Panc1 (cell line): ENCODE data around the gene B4GALNT1. TPM values are rescaled to one million over a fixed set of nuclear protein-coding genes. Genes with fewer than 3 reads are reported as not detected.
A peak's percentile ranks its signal among the peaks of the same experiment; 100 is the strongest.

Experiments used
- ATAC-seq: fragments of 200-7000 bp; cut with Tn5 transposase; 2 replicates; pipeline ENCODE4 v1.9.1; 2020; ENCODE audit warnings: mild to moderate bottlenecking, moderate library complexity
- BruUV-seq: library from RNA; stranded (reverse); fragments of 400-500 nt; replicated peaks from 2 replicates; lab custom pipeline; 2021; lab: Mats Ljungman, UMichigan
- CTCF ChIA-PET: fragments of 300-600 bp; sonication (Branson Sonifier 250); formaldehyde crosslinking; loops from one replicate; lab custom pipeline; 2022; ENCODE audit warnings: antibody characterized with exemption; lab: Charles Lee
- POLR2A ChIA-PET: fragments of 300-600 bp; sonication (Branson Sonifier 250); formaldehyde crosslinking; loops from one replicate; lab custom pipeline; 2022; ENCODE audit warnings: antibody characterized with exemption; lab: Charles Lee
- DNase-seq: peaks from one replicate; pipeline ENCODE4 v3.0.0-alpha.2; 2010; ENCODE audit warnings: low read depth, low spot score
- H3K27ac ChIP-seq: 2 replicates; pipeline ENCODE4 v1.5.1; 2011; ENCODE audit warnings: mild to moderate bottlenecking, low read length, inconsistent platforms
- H3K27me3 ChIP-seq: fragments of 200-500 bp; sonication (Bioruptor generic); 2 replicates; pipeline ENCODE4 v1.6.0; 2014; ENCODE audit warnings: low read length, inconsistent platforms; ENCODE audit not compliant: control insufficient read depth, insufficient read depth
- H3K36me3 ChIP-seq: fragments of 200-500 bp; sonication (Bioruptor generic); 2 replicates; pipeline ENCODE4 v1.5.1; 2014; ENCODE audit warnings: inconsistent platforms, mild to moderate bottlenecking, low read length, moderate library complexity; ENCODE audit not compliant: control insufficient read depth, insufficient read depth
- H3K4me1 ChIP-seq: 2 replicates; pipeline ENCODE4 v1.5.1; 2011; ENCODE audit warnings: inconsistent platforms, mild to moderate bottlenecking, low read length, moderate library complexity; ENCODE audit not compliant: control insufficient read depth, insufficient read depth
- H3K4me3 ChIP-seq, 2 experiments: 2 replicates each; pipeline ENCODE4 v1.5.1; 2011 to 2012; ENCODE audit warnings: low read depth in 2 of 2, low read length in 2 of 2, mild to moderate bottlenecking in 2 of 2, inconsistent platforms in 1 of 2, moderate library complexity in 1 of 2
- H3K9me3 ChIP-seq: fragments of 200-500 bp; sonication (Bioruptor generic); 2 replicates; pipeline ENCODE4 v1.5.1; 2014; ENCODE audit warnings: low read depth, mild to moderate bottlenecking, inconsistent platforms, low read length, moderate library complexity; ENCODE audit not compliant: control insufficient read depth, insufficient read depth
- CTCF ChIP-seq: fragments of 450-650 bp; IDR thresholded peaks from 2 replicates; pipeline ENCODE4 v1.5.1; 2017; ENCODE audit warnings: mild to moderate bottlenecking
- POLR2AphosphoS5 ChIP-seq: IDR thresholded peaks from 2 replicates; pipeline ENCODE4 v1.6.1; 2012; ENCODE audit warnings: mild to moderate bottlenecking, low read depth, low read length, moderate library complexity
- SIN3A ChIP-seq: IDR thresholded peaks from 2 replicates; pipeline ENCODE4 v1.6.1; 2012; ENCODE audit warnings: low read depth, mild to moderate bottlenecking, low read length, moderate library complexity, borderline replicate concordance; ENCODE audit not compliant: insufficient read depth
- TCF7L2 ChIP-seq: IDR thresholded peaks from 2 replicates; pipeline ENCODE4 v1.6.1; 2011; ENCODE audit warnings: mild to moderate bottlenecking, low read depth, low read length, inconsistent platforms
- in situ Hi-C: cut with HindIII; loops from 2 replicates; pipeline ENCODE4 v1.10.0; 2016; ENCODE audit warnings: low sequenced_read_pairs, low pct_unique_long_range_greater_than_20kb
- intact Hi-C: fragments of 100-400 bp; cut with micrococcal nuclease; formaldehyde crosslinking; loops from one replicate; pipeline ENCODE4 v1.10.0; 2022; ENCODE audit not compliant: unreplicated experiment
- total RNA-seq: library from RNA; stranded (reverse); gene quantifications from one replicate; pipeline ENCODE4 v1.2.1, GENCODE V29; 2021; ENCODE audit not compliant: unreplicated experiment
- TF ChIP-seq, protein P1 (sequence below), 2 experiments: IDR thresholded peaks; 2 replicates each; pipeline ENCODE4 v1.6.1; 2011 to 2012; ENCODE audit warnings: low read depth in 2 of 2, control low read depth in 1 of 2, low read length in 1 of 2, mild to moderate bottlenecking in 1 of 2, moderate library complexity in 1 of 2; ENCODE audit not compliant: insufficient read depth in 1 of 2

Gene B4GALNT1
- total RNA-seq, 1 experiment from 2014 or later: 48.6 TPM

GRCh38 chr12:57606821-57607220, 26.2 kb downstream of the B4GALNT1 start:
- TSS peak; percentile 75 for BruUV-seq
- TF ChIP-seq, protein P1, sequence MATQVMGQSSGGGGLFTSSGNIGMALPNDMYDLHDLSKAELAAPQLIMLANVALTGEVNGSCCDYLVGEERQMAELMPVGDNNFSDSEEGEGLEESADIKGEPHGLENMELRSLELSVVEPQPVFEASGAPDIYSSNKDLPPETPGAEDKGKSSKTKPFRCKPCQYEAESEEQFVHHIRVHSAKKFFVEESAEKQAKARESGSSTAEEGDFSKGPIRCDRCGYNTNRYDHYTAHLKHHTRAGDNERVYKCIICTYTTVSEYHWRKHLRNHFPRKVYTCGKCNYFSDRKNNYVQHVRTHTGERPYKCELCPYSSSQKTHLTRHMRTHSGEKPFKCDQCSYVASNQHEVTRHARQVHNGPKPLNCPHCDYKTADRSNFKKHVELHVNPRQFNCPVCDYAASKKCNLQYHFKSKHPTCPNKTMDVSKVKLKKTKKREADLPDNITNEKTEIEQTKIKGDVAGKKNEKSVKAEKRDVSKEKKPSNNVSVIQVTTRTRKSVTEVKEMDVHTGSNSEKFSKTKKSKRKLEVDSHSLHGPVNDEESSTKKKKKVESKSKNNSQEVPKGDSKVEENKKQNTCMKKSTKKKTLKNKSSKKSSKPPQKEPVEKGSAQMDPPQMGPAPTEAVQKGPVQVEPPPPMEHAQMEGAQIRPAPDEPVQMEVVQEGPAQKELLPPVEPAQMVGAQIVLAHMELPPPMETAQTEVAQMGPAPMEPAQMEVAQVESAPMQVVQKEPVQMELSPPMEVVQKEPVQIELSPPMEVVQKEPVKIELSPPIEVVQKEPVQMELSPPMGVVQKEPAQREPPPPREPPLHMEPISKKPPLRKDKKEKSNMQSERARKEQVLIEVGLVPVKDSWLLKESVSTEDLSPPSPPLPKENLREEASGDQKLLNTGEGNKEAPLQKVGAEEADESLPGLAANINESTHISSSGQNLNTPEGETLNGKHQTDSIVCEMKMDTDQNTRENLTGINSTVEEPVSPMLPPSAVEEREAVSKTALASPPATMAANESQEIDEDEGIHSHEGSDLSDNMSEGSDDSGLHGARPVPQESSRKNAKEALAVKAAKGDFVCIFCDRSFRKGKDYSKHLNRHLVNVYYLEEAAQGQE (IDR thresholded peaks at IDR 0.05; ENCODE audit: insufficient read depth in 1 of 2, low read depth in 2 of 2, low read length in 1 of 2): no peak
- TF ChIP-seq SIN3A (no peak), CTCF (no peak), TCF7L2 (no peak), POLR2AphosphoS5 (no peak)
- in situ Hi-C loops: no loop called here
- POLR2A ChIA-PET: interaction anchor here (0.6 kb wide), 1 partner anchor 175 kb away, joined by 5 read pairs; no protein-coding TSS in a partner anchor
- Histone ChIP-seq H3K27ac (no peak overlapping the region), H3K27me3 (no peaks in the 10 kb centered on the region), H3K9me3 (no peaks in the 10 kb centered on the region), H3K36me3 (no peaks in the 10 kb centered on the region), H3K4me1 (peaks cover 22% of the 10 kb centered on the region), H3K4me3 (no peak overlapping the region)
- CTCF ChIA-PET: no interaction called here
- no peak for DNase-seq
- no peak for ATAC-seq
- intact Hi-C loops: no loop called here

- ChIA-PET POLR2A (interaction anchor here (0.6 kb wide), 2 partner anchors 15 to 174 kb away, joined by 5 to 6 read pairs; no protein-coding TSS in a partner anchor), CTCF (no interaction called here)
- H3K4me1 ChIP-seq: peaks cover 22% of the 10 kb centered on the region
- no TSS peak for BruUV-seq
- intact Hi-C loops (no loop called here), in situ Hi-C loops (no loop called here)
- no peaks in the 10 kb centered on the region for H3K27me3 ChIP-seq
- H3K9me3 ChIP-seq: no peaks in the 10 kb centered on the region
- H3K27ac ChIP-seq: no peak overlapping the region
- no peak for TF ChIP-seq SIN3A
- ATAC-seq (no peak), DNase-seq (no peak)
- H3K4me3 ChIP-seq: no peak overlapping the region
- H3K36me3 ChIP-seq: no peaks in the 10 kb centered on the region
Observed at GRCh38 chr12:57606399-57606798, 26.6 kb downstream of the B4GALNT1 start.

DNA sequence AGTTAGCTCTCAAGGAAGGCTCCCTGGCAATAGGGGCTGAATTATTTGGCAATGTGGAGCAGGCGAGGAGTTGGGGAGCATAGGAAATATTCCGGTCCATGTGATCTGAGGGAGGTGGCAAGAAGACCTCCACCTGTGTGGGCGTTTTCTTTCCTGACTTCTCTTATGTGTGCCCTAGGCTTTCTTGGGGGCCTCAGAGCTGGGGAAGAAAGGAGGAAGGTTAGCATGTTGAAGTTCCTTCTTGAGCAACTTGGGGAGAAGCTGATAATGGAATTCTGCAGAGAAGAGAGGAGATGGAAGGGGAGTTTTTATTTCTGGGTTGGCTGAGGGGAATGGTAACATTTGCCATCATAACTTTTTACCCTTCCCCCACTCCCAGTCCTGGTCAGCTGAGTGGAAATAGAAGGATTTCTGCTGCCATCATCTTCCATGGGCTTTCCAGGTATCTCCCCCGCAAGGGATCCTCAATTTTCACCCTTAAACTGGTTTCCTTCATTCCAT, 27.1 kb downstream of the B4GALNT1 start:
- BruUV-seq: no TSS peak
- Histone ChIP-seq H3K27ac (no peak overlapping the region), H3K36me3 (no peaks in the 10 kb centered on the region), H3K27me3 (no peaks in the 10 kb centered on the region), H3K4me1 (peaks cover 21% of the 10 kb centered on the region), H3K4me3 (peak overlapping the region; percentile 51 to 82), H3K9me3 (no peaks in the 10 kb centered on the region)
- ChIA-PET CTCF (no interaction called here), POLR2A (interaction anchor here (0.6 kb wide), 1 partner anchor 14 kb away, joined by 6 read pairs; no protein-coding TSS in a partner anchor)
- TF ChIP-seq SIN3A (no peak), CTCF (no peak)
- TF ChIP-seq, protein P1 (IDR thresholded peaks at IDR 0.05; ENCODE audit: insufficient read depth in 1 of 2, low read depth in 2 of 2, low read length in 1 of 2): no peak
- in situ Hi-C loops (no loop called here), intact Hi-C loops (no loop called here)
- no peak for ATAC-seq
- DNase-seq: no peak
